Endothelial cell (in vitro differentiated cells): ENCODE data around the gene CYP4V2. TPM values are rescaled to one million over a fixed set of nuclear protein-coding genes. Genes with fewer than 3 reads are reported as not detected.

Source experiments
- DNase-seq: peaks from one replicate; pipeline ENCODE4 v3.0.0; 2021; ENCODE audit warnings: low spot score
- H3K27ac Mint-ChIP-seq: one replicate; pipeline ENCODE4 v1.8.0; 2021; ENCODE audit warnings: mixed read lengths, inconsistent platforms; ENCODE audit not compliant: unreplicated experiment
- H3K27me3 Mint-ChIP-seq: one replicate; pipeline ENCODE4 v1.8.0; 2021; ENCODE audit warnings: mild to moderate bottlenecking, moderate library complexity, mixed read lengths, inconsistent platforms; ENCODE audit not compliant: unreplicated experiment
- H3K36me3 Mint-ChIP-seq: one replicate; pipeline ENCODE4 v1.8.0; 2021; ENCODE audit warnings: mild to moderate bottlenecking, low read depth, mixed read lengths, inconsistent platforms; ENCODE audit not compliant: unreplicated experiment
- H3K4me1 Mint-ChIP-seq: one replicate; pipeline ENCODE4 v1.8.0; 2021; ENCODE audit warnings: mild to moderate bottlenecking, mixed read lengths, inconsistent platforms; ENCODE audit not compliant: unreplicated experiment
- H3K4me3 Mint-ChIP-seq: one replicate; pipeline ENCODE4 v1.8.0; 2021; ENCODE audit warnings: mild to moderate bottlenecking, mixed read lengths, inconsistent platforms; ENCODE audit not compliant: unreplicated experiment
- H3K9me3 Mint-ChIP-seq: one replicate; pipeline ENCODE4 v1.8.0; 2021; ENCODE audit warnings: mixed read lengths, inconsistent platforms; ENCODE audit not compliant: unreplicated experiment
- CTCF ChIP-seq: fragments of 200-600 bp; sonication (generic); IDR thresholded peaks from one replicate; pipeline ENCODE4 v1.5.0; 2021; ENCODE audit warnings: antibody characterized with exemption; ENCODE audit not compliant: unreplicated experiment
- total RNA-seq: library from RNA; stranded (reverse); fragmentation: NEBNext Ultra II Directional; extraction: Animal tissue kit (Norgen Biotek cat#: 25700); gene quantifications from one replicate; pipeline ENCODE4 v1.2.1, GENCODE V29; 2021; ENCODE audit not compliant: unreplicated experiment

Gene CYP4V2
- total RNA-seq, 1 donor from 2014 or later = 4.5 TPM

GRCh38 chr4:186188107-186188506, 3.3 kb upstream of the CYP4V2 start:
- Mint-ChIP-seq H3K36me3 (peaks cover 4% of the 10 kb centered on the region), H3K9me3 (no peaks in the 10 kb centered on the region), H3K27me3 (peaks cover 8% of the 10 kb centered on the region), H3K27ac (no peak overlapping the region), H3K4me3 (no peak overlapping the region), H3K4me1 (peaks cover 8% of the 10 kb centered on the region)
- TF ChIP-seq CTCF = no peak
- no peak for DNase-seq

GRCh38 chr4:186189656-186190055, 1.7 kb upstream of the CYP4V2 start:
- Mint-ChIP-seq H3K36me3 (peaks cover 4% of the 10 kb centered on the region), H3K27ac (no peak overlapping the region), H3K27me3 (peaks cover 8% of the 10 kb centered on the region), H3K4me3 (peak overlapping the region; percentile 9), H3K4me1 (peaks cover 8% of the 10 kb centered on the region), H3K9me3 (no peaks in the 10 kb centered on the region)
- DNase-seq = no peak
- TF ChIP-seq CTCF = no peak

GRCh38 chr4:186190581-186191199, 677 bp upstream of the CYP4V2 start:
- Mint-ChIP-seq H3K36me3 (peaks cover 4% of the 10 kb centered on the region), H3K9me3 (no peaks in the 10 kb centered on the region), H3K4me1 (peaks cover 8% of the 10 kb centered on the region), H3K27me3 (peaks cover 8% of the 10 kb centered on the region), H3K4me3 (peak overlapping the region; percentile 83), H3K27ac (peak overlapping the region; percentile 70)
- TF ChIP-seq CTCF = no peak
- peak; percentile 26 for DNase-seq

GRCh38 chr4:186192066-186192612, 772 bp downstream of the CYP4V2 start:
- peaks cover 8% of the 10 kb centered on the region for H3K4me1 Mint-ChIP-seq
- TF ChIP-seq CTCF = no peak
- peaks cover 8% of the 10 kb centered on the region for H3K27me3 Mint-ChIP-seq
- H3K9me3 Mint-ChIP-seq = no peaks in the 10 kb centered on the region
- H3K36me3 Mint-ChIP-seq = peaks cover 4% of the 10 kb centered on the region
- peak overlapping the region; percentile 95 for H3K4me3 Mint-ChIP-seq
- H3K27ac Mint-ChIP-seq = peak overlapping the region; percentile 84
- peak; percentile 43 for DNase-seq

- Mint-ChIP-seq H3K4me3 (no peak overlapping the region), H3K4me1 (peaks cover 8% of the 10 kb centered on the region), H3K36me3 (peaks cover 4% of the 10 kb centered on the region), H3K27me3 (peaks cover 8% of the 10 kb centered on the region), H3K27ac (no peak overlapping the region), H3K9me3 (no peaks in the 10 kb centered on the region)
- no peak for DNase-seq
- no peak for TF ChIP-seq CTCF
Observed at GRCh38 chr4:186193851-186194250, 2.5 kb downstream of the CYP4V2 start.
